Measurements from ENCODE around the gene PDE6C.

The PDE6C gene

GRCh38 chr10:93612311-93612710 lies at the start of gene PDE6C:
Gene PDE6C, plus strand, starts transcription at chr10:93612537. Its CDS starts 189 bp downstream, at chr10:93612726.
- no peak for DNase-seq (ENCODE audit: low read depth, low spot score)
- in situ Hi-C loops (cut with HindIII; ENCODE audit: low sequenced_read_pairs) = no loop called here
- TF ChIP-seq CTCF (IDR thresholded peaks at IDR 0.05; ENCODE audit: low read depth, low read length) = no peak
- H3K4me3 ChIP-seq (ENCODE audit: low read depth, low read length) = no peak within 1 kb of the TSS

GRCh38 chr10:93565446-93565845 lies 46.9 kb upstream of the PDE6C start:
- in situ Hi-C loops (cut with HindIII; ENCODE audit: low sequenced_read_pairs) = no loop called here
- DNase-seq (ENCODE audit: low read depth, low spot score) = no peak
- H3K4me3 ChIP-seq (ENCODE audit: low read depth, low read length) = no peak overlapping the region
- TF ChIP-seq CTCF (IDR thresholded peaks at IDR 0.05; ENCODE audit: low read depth, low read length) = no peak

- in situ Hi-C loops (cut with HindIII; ENCODE audit: low sequenced_read_pairs) = no loop called here
- H3K4me3 ChIP-seq (ENCODE audit: low read depth, low read length) = no peak within 1 kb of the TSS
- no peak for TF ChIP-seq CTCF (IDR thresholded peaks at IDR 0.05; ENCODE audit: low read depth, low read length)
- DNase-seq (ENCODE audit: low read depth, low spot score) = no peak
Measured at GRCh38 chr10:93566435-93567276, 45.7 kb upstream of the PDE6C start, which contains the start of gene FFAR4. Gene FFAR4, plus strand, starts transcription at chr10:93566665. Its CDS starts 56 bp downstream, at chr10:93566721.

GRCh38 chr10:93567277-93568104 lies 44.8 kb upstream of the PDE6C start:
- no peak for TF ChIP-seq CTCF (IDR thresholded peaks at IDR 0.05; ENCODE audit: low read depth, low read length)
- no peak for DNase-seq (ENCODE audit: low read depth, low spot score)
- in situ Hi-C loops (cut with HindIII; ENCODE audit: low sequenced_read_pairs) = no loop called here
- no peak overlapping the region for H3K4me3 ChIP-seq (ENCODE audit: low read depth, low read length)

GRCh38 chr10:93568105-93568390 lies 44.3 kb upstream of the PDE6C start:
- in situ Hi-C loops (cut with HindIII; ENCODE audit: low sequenced_read_pairs) = no loop called here
- H3K4me3 ChIP-seq (ENCODE audit: low read depth, low read length) = no peak overlapping the region
- no peak for DNase-seq (ENCODE audit: low read depth, low spot score)
- no peak for TF ChIP-seq CTCF (IDR thresholded peaks at IDR 0.05; ENCODE audit: low read depth, low read length)

GRCh38 chr10:93570383-93570782 lies 42.0 kb upstream of the PDE6C start:
- no peak for DNase-seq (ENCODE audit: low read depth, low spot score)
- no peak overlapping the region for H3K4me3 ChIP-seq (ENCODE audit: low read depth, low read length)
- TF ChIP-seq CTCF (IDR thresholded peaks at IDR 0.05; ENCODE audit: low read depth, low read length) = no peak
- in situ Hi-C loops (cut with HindIII; ENCODE audit: low sequenced_read_pairs) = no loop called here

Data from astrocyte of the spinal cord (primary cell).